H1 (cell line): ENCODE data around the gene MACROD2. TPM values are rescaled to one million over a fixed set of nuclear protein-coding genes. Genes with fewer than 3 reads are reported as not detected.

Source experiments
- CTCF ChIA-PET: fragments of 300-600 bp; sonication (Branson Sonifier 250); formaldehyde crosslinking; loops from one replicate; lab custom pipeline; 2021; ENCODE audit not compliant: partially characterized antibody; lab: Charles Lee
- POLR2A ChIA-PET: fragments of 300-600 bp; sonication (Branson Sonifier 250); formaldehyde crosslinking; loops from one replicate; lab custom pipeline; 2021; ENCODE audit warnings: inconsistent platforms; ENCODE audit not compliant: partially characterized antibody; lab: Charles Lee
- DNase-seq, 2 experiments: peaks; one replicate each; pipeline versions ENCODE4 v3.0.0 to v3.0.0-alpha.2; 2010 to 2022; ENCODE audit warnings: low spot score in 2 of 2, low read depth in 1 of 2, mixed read lengths in 1 of 2
- FAIRE-seq: peaks from 2 replicates; lab custom pipeline; 2011; peaks lifted over from hg19 to GRCh38; lab: Jason Lieb, UNC
- H2AFZ ChIP-seq: 2 replicates; pipeline ENCODE4 v1.8.1; 2012; ENCODE audit warnings: low read length, inconsistent platforms
- H2AK5ac ChIP-seq: 2 replicates; pipeline ENCODE4 v1.6.1; 2013; ENCODE audit warnings: low read depth, low read length
- H2BK120ac ChIP-seq: replicated peaks from 2 replicates; pipeline ENCODE3; 2013; ENCODE audit warnings: low read depth, low read length, inconsistent platforms
- H2BK12ac ChIP-seq: 2 replicates; pipeline ENCODE4 v1.6.1; 2013; ENCODE audit warnings: low read depth, low read length
- H2BK15ac ChIP-seq: 2 replicates; pipeline ENCODE4 v1.6.1; 2013; ENCODE audit warnings: low read length
- H2BK20ac ChIP-seq: 2 replicates; pipeline ENCODE4 v1.6.1; 2013; ENCODE audit warnings: low read length
- H2BK5ac ChIP-seq: 2 replicates; pipeline ENCODE4 v1.6.1; 2013; ENCODE audit warnings: low read depth, low read length
- H3K14ac ChIP-seq: 2 replicates; pipeline ENCODE4 v1.6.1; 2013; ENCODE audit warnings: inconsistent platforms; ENCODE audit not compliant: insufficient read length
- H3K18ac ChIP-seq: 2 replicates; pipeline ENCODE4 v1.6.1; 2013; ENCODE audit warnings: low read length; ENCODE audit errors: extremely low read depth
- H3K23ac ChIP-seq: 2 replicates; pipeline ENCODE4 v1.6.1; 2013; ENCODE audit warnings: inconsistent platforms; ENCODE audit not compliant: insufficient read length
- H3K23me2 ChIP-seq: 2 replicates; pipeline ENCODE4 v1.6.1; 2013; ENCODE audit warnings: low read depth, low read length
- H3K27ac ChIP-seq: 2 replicates; pipeline ENCODE4 v1.6.1; 2011; ENCODE audit warnings: low read depth, low read length, inconsistent platforms
- H3K27me3 ChIP-seq, 4 experiments: replicated peaks in 1 of 4; 1 replicate in 1 of 4; 2 replicates in 3 of 4; pipeline versions ENCODE4 v1.6.1 to v1.8.1; 2011 to 2013; ENCODE audit warnings: low read length in 3 of 4, mild to moderate bottlenecking in 3 of 4, inconsistent platforms in 2 of 4, mixed read lengths in 2 of 4, moderate library complexity in 1 of 4; ENCODE audit not compliant: control insufficient read depth in 3 of 4, insufficient read depth in 3 of 4; ENCODE audit errors: extremely low read depth in 1 of 4
- H3K36me3 ChIP-seq, 4 experiments: 2 replicates each; pipeline versions ENCODE4 v1.6.1 to v1.8.1; 2011 to 2013; ENCODE audit warnings: mild to moderate bottlenecking in 4 of 4, low read length in 3 of 4, moderate library complexity in 2 of 4, control low read depth in 1 of 4, inconsistent platforms in 1 of 4; ENCODE audit not compliant: insufficient read depth in 4 of 4, control insufficient read depth in 2 of 4
- H3K4ac ChIP-seq: replicated peaks from 2 replicates; pipeline ENCODE3; 2013; ENCODE audit warnings: low read length, low read depth, mixed read lengths, inconsistent platforms; ENCODE audit not compliant: insufficient read length
- H3K4me1 ChIP-seq, 4 experiments: replicated peaks in 1 of 4; 1 replicate in 1 of 4; 2 replicates in 3 of 4; pipeline versions ENCODE4 v1.6.1 to v1.8.1; 2011 to 2013; ENCODE audit warnings: low read length in 3 of 4, inconsistent platforms in 2 of 4, mixed read lengths in 1 of 4; ENCODE audit not compliant: insufficient read depth in 4 of 4, control insufficient read depth in 3 of 4
- H3K4me2 ChIP-seq, 2 experiments: 2 replicates each; pipeline versions ENCODE4 v1.6.1 to v1.8.1; 2011 to 2013; ENCODE audit warnings: low read depth in 2 of 2, low read length in 2 of 2, control low read depth in 1 of 2, inconsistent platforms in 1 of 2, mild to moderate bottlenecking in 1 of 2; ENCODE audit not compliant: insufficient read depth in 1 of 2
- H3K4me3 ChIP-seq, 4 experiments: fragments of 200-600, 300-600 bp in 1 of 4; sonication (generic), shearing (Covaris generic), sonication (Bioruptor Twin) in 1 of 4; 2 replicates each; pipeline versions ENCODE4 v1.5.1 to v1.8.1; 2011 to 2016; ENCODE audit warnings: low read length in 4 of 4, low read depth in 3 of 4, control low read depth in 2 of 4, inconsistent platforms in 2 of 4, mild to moderate bottlenecking in 2 of 4, mixed read lengths in 1 of 4, moderate library complexity in 1 of 4; ENCODE audit not compliant: insufficient read depth in 2 of 4; ENCODE audit errors: extremely low read depth in 1 of 4
- H3K56ac ChIP-seq: replicated peaks from 2 replicates; pipeline ENCODE3; 2013; ENCODE audit warnings: low read depth, mild to moderate bottlenecking, mixed read lengths, low read length, inconsistent platforms; ENCODE audit not compliant: insufficient read length
- H3K79me1 ChIP-seq: 2 replicates; pipeline ENCODE4 v1.6.1; 2013; ENCODE audit warnings: low read depth, low read length, control low read depth
- H3K79me2 ChIP-seq, 2 experiments: 2 replicates each; pipeline versions ENCODE4 v1.6.1 to v1.8.1; 2012 to 2013; ENCODE audit warnings: low read length in 2 of 2, mild to moderate bottlenecking in 2 of 2, inconsistent platforms in 1 of 2; ENCODE audit not compliant: insufficient read depth in 2 of 2, control insufficient read depth in 1 of 2
- H3K9ac ChIP-seq, 4 experiments: replicated peaks in 1 of 4; 1 replicate in 1 of 4; 2 replicates in 3 of 4; pipeline versions ENCODE4 v1.6.1 to v1.8.1; 2011 to 2013; ENCODE audit warnings: low read depth in 3 of 4, low read length in 3 of 4, control low read depth in 2 of 4, mild to moderate bottlenecking in 2 of 4, moderate library complexity in 2 of 4, inconsistent platforms in 1 of 4; ENCODE audit errors: extremely low read depth in 1 of 4
- H3K9me3 ChIP-seq, 2 experiments: 2 replicates each; pipeline versions ENCODE4 v1.6.1 to v1.8.1; 2012 to 2013; ENCODE audit warnings: mild to moderate bottlenecking in 2 of 2, moderate library complexity in 2 of 2, control low read depth in 1 of 2, inconsistent platforms in 1 of 2, low read depth in 1 of 2, low read length in 1 of 2, mixed read lengths in 1 of 2; ENCODE audit not compliant: insufficient read depth in 2 of 2
- H4K20me1 ChIP-seq, 2 experiments: replicated peaks in 1 of 2; 2 replicates each; pipeline versions ENCODE3 to v1.8.1; 2011 to 2013; ENCODE audit warnings: inconsistent platforms in 2 of 2, low read length in 2 of 2, mild to moderate bottlenecking in 1 of 2; ENCODE audit not compliant: insufficient read depth in 2 of 2, control insufficient read depth in 1 of 2
- H4K5ac ChIP-seq: 2 replicates; pipeline ENCODE4 v1.6.1; 2013; ENCODE audit warnings: low read length, low read depth, mixed read lengths, inconsistent platforms; ENCODE audit not compliant: insufficient read length
- H4K8ac ChIP-seq: 2 replicates; pipeline ENCODE4 v1.8.0; 2013; ENCODE audit warnings: mild to moderate bottlenecking, moderate library complexity, low read length, inconsistent platforms; ENCODE audit not compliant: insufficient read depth; ENCODE audit errors: extremely low read depth
- H4K91ac ChIP-seq: replicated peaks from 2 replicates; pipeline ENCODE3; 2013; ENCODE audit warnings: low read length, mixed read lengths, inconsistent platforms; ENCODE audit not compliant: insufficient read length
- BACH1 ChIP-seq: IDR thresholded peaks from 2 replicates; pipeline ENCODE4 v1.6.1; 2012; ENCODE audit warnings: low read length, improper control_type of control experiment
- CBX8 ChIP-seq: fragments of 300-800, 300-1000 bp; sonication (generic); IDR thresholded peaks from 2 replicates; pipeline ENCODE4 v1.7.1; 2016; ENCODE audit warnings: low read depth, low read length, borderline replicate concordance
- EZH2 ChIP-seq: fragments of 200-600 bp; sonication (generic); IDR thresholded peaks from 2 replicates; pipeline ENCODE4 v1.7.1; 2012; ENCODE audit warnings: low read depth, mild to moderate bottlenecking, moderate library complexity, low read length, inconsistent platforms; ENCODE audit not compliant: severe bottlenecking
- GABPA ChIP-seq: IDR thresholded peaks from 2 replicates; pipeline ENCODE4 v1.6.1; 2011; ENCODE audit warnings: mild to moderate bottlenecking, low read length, moderate library complexity, borderline replicate concordance; ENCODE audit not compliant: insufficient read depth
- GTF2F1 ChIP-seq: IDR thresholded peaks from 2 replicates; pipeline ENCODE4 v1.6.1; 2012; ENCODE audit warnings: low read depth, low read length, improper control_type of control experiment, borderline replicate concordance
- JUN ChIP-seq: IDR thresholded peaks from 2 replicates; pipeline ENCODE4 v1.6.1; 2011; ENCODE audit warnings: low read depth, mild to moderate bottlenecking, improper control_type of control experiment, low read length
- MAFK ChIP-seq: IDR thresholded peaks from 2 replicates; pipeline ENCODE4 v1.6.1; 2012; ENCODE audit warnings: low read depth, mild to moderate bottlenecking, improper control_type of control experiment, low read length
- RAD21 ChIP-seq, 2 experiments: IDR thresholded peaks in 1 of 2; conservative IDR thresholded peaks in 1 of 2; 2 replicates each; pipeline ENCODE4 v1.6.1; 2011; ENCODE audit warnings: low read depth in 2 of 2, low read length in 2 of 2, improper control_type of control experiment in 1 of 2, inconsistent platforms in 1 of 2, mild to moderate bottlenecking in 1 of 2, moderate library complexity in 1 of 2
- RNF2 ChIP-seq: fragments of 200-900, 300-1000 bp; sonication (generic); IDR thresholded peaks from 2 replicates; pipeline ENCODE4 v1.7.1; 2016; ENCODE audit warnings: borderline replicate concordance, low read depth, mild to moderate bottlenecking, antibody characterized with exemption, low read length; ENCODE audit not compliant: poor library complexity, severe bottlenecking; ENCODE audit errors: missing control alignments
- SIX5 ChIP-seq: IDR thresholded peaks from 2 replicates; pipeline ENCODE4 v1.6.1; 2011; ENCODE audit warnings: mild to moderate bottlenecking, low read depth, low read length
- TAF1 ChIP-seq: IDR thresholded peaks from 2 replicates; pipeline ENCODE4 v1.6.1; 2011; ENCODE audit warnings: mild to moderate bottlenecking, low read depth, low read length
- WGBS, 2 experiments: shearing (Covaris generic) in 1 of 2; methylation state at CpG; one replicate each; pipeline versions ENCODE4 v1.1.6 to v1.1.7; 2013 to 2015; ENCODE audit warnings: low lambda C conversion rate in 2 of 2, mixed read lengths in 2 of 2, inconsistent platforms in 1 of 2, low coverage in 1 of 2, missing lambda C conversion rate in 1 of 2; ENCODE audit not compliant: insufficient replicate concordance in 2 of 2, insufficient coverage in 1 of 2, insufficient read length in 1 of 2; ENCODE audit errors: extremely low coverage in 1 of 2, missing lambda C conversion rate in 1 of 2; 5-methylcytosine and 5-hydroxymethylcytosine counted together
- polyA plus RNA-seq, 7 experiments: library from polyadenylated mRNA; depleted of rRNA in 3 of 7; stranded (reverse) in 5 of 7; unstranded in 2 of 7; fragments of >200 nt in 5 of 7; fragments of 200-250 nt in 2 of 7; gene quantifications; 1 replicate in 5 of 7; 2 replicates in 1 of 7; 4 replicates in 1 of 7; pipeline versions ENCODE4 v1.2.1 to v1.2.3, GENCODE V29; 2011 to 2013; ENCODE audit warnings: missing spikeins in 2 of 7, mixed read lengths in 2 of 7
- total RNA-seq: library from RNA; stranded (reverse); fragmentation: NEBNext Ultra II Directional; extraction: Animal tissue kit (Norgen Biotek cat#: 25700); gene quantifications from 2 replicates; pipeline ENCODE4 v1.2.1, GENCODE V29; 2021
- TF ChIP-seq, protein P1 (sequence below): IDR thresholded peaks from 2 replicates; pipeline ENCODE4 v1.6.1; 2011; ENCODE audit warnings: low read length, improper control_type of control experiment

Gene MACROD2
- total and polyA plus RNA-seq, 2 of the 8 experiments (the other 6 are each of a cell fraction or from before 2014, with no cell fraction given) = 0.70 to 3.9 TPM

DNA sequence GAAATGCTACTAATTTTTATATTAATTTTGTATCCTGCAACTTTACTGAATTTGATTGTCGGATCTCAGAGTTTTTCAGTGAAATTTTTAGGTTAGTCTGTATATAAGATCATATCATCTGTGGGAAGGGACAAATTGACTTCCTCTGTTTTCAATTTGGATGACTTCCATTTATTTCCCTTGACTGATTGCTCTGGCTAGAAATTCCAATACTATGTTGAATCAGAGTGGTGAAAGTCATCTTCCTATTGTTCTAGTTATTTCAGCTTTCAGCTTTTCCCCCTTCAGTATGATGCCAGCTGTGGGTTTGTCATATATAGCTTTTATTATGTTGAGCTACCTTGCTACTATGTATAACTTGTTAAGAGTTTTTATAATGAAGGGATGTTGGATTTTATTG is 1806.7 kb downstream of the MACROD2 start:
- Histone ChIP-seq H3K23ac (no peak overlapping the region), H3K18ac (no peak overlapping the region), H2BK20ac (no peak overlapping the region), H3K4me2 (no peak overlapping the region), H2BK12ac (no peak overlapping the region), H4K8ac (no peak overlapping the region), H3K79me1 (no peaks in the 10 kb centered on the region), H3K9me3 (peaks cover 0 to 2% of the 10 kb centered on the region in 2 experiments; a peak in 2 of 4 replicates), H2AK5ac (no peak overlapping the region), H3K9ac (no peak overlapping the region), H3K27ac (no peak overlapping the region), H3K27me3 (no peaks in the 10 kb centered on the region), H3K56ac (no peak overlapping the region), H4K5ac (no peak overlapping the region), H4K91ac (no peak overlapping the region), H3K4me1 (peaks cover 0 to 3% (median 1%) of the 10 kb centered on the region in 4 experiments; a peak in 2 of 7 replicates), H2BK5ac (no peak overlapping the region), H3K23me2 (no peaks in the 10 kb centered on the region), H3K4me3 (no peak overlapping the region), H4K20me1 (no peaks in the 10 kb centered on the region), H2AFZ (no peak overlapping the region), H3K79me2 (no peaks in the 10 kb centered on the region), H3K4ac (no peak overlapping the region), H3K36me3 (no peaks in the 10 kb centered on the region), H2BK15ac (no peak overlapping the region), H3K14ac (no peak overlapping the region), H2BK120ac (no peak overlapping the region)
- ChIA-PET POLR2A (no interaction called here), CTCF (no interaction called here)
- no peak for DNase-seq
- 97% methylated on average over 1 of the region's 1 CpG; no CpG with 5 or more reads in 1 of the 2 experiments for WGBS, 2 experiments
- FAIRE-seq = no peak
- TF ChIP-seq RAD21 (IDR thresholded peaks at IDR 0.05 in 1 of 2, conservative IDR thresholded peaks at IDR 0.05 in 1 of 2; ENCODE audit: low read depth in 2 of 2, low read length in 2 of 2) (no peak), RNF2 (no peak), BACH1 (no peak), JUN (no peak), GTF2F1 (no peak), MAFK (no peak), GABPA (no peak), EZH2 (no peak), SIX5 (no peak), CBX8 (no peak), TAF1 (no peak)
- TF ChIP-seq, protein P1, sequence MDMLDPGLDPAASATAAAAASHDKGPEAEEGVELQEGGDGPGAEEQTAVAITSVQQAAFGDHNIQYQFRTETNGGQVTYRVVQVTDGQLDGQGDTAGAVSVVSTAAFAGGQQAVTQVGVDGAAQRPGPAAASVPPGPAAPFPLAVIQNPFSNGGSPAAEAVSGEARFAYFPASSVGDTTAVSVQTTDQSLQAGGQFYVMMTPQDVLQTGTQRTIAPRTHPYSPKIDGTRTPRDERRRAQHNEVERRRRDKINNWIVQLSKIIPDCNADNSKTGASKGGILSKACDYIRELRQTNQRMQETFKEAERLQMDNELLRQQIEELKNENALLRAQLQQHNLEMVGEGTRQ = no peak
